Stimulated activated CD4-positive, alpha-beta T cell treated with anti-CD3 and anti-CD28 coated beads, Interleukin-4, amount 100 ng/mL, for 48 hours (primary cell): ENCODE results near the gene PGBD4.

ENCODE experiments used
- DNase-seq, 2 donors: peaks; one replicate each; pipeline ENCODE4 v3.0.0-alpha.2; 2020; ENCODE audit warnings: low read depth in 2 of 2

Gene PGBD4

GRCh38 chr15:34101366-34102174 is at the start of gene PGBD4, which contains the start of gene EMC7:
PGBD4 (plus strand) TSS chr15:34102083; CDS start chr15:34102532, 449 bp downstream.
EMC7 (minus strand) TSS chr15:34101862; CDS start chr15:34101839, 23 bp downstream.
- peak; percentile 97 to 99 for DNase-seq

DNA sequence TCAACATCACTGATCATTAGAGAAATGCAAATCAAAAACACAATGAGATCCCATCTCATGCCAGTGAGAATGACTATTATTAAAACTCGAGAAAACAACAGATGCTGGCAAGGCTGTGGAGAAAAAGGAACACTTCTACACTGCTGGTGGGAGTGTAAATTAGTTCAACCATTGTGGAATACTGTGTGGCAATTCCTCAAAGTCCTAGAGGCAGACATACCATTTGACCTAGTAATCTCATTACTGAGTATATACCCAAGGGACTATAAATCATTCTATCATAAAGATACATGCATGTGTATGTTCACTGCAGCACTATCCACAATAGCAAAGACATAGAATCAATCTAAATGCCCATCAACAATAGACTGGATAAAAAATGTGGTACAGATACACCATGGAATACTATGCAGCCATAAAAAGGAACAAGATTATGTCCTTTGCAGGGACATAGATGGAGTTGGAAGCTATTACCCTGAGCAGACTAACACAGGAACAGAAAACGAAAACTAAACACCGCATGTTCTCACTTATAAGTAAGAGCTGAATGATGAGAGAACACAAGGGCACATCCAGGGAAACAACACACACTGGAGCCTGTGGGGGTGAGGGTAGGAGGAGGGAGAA is 47.7 kb upstream of the PGBD4 start:
- DNase-seq, result no peak

- DNase-seq, result no peak
These were observed 45.9 kb upstream of the PGBD4 start for GRCh38 chr15:34055868-34056595.

DNA sequence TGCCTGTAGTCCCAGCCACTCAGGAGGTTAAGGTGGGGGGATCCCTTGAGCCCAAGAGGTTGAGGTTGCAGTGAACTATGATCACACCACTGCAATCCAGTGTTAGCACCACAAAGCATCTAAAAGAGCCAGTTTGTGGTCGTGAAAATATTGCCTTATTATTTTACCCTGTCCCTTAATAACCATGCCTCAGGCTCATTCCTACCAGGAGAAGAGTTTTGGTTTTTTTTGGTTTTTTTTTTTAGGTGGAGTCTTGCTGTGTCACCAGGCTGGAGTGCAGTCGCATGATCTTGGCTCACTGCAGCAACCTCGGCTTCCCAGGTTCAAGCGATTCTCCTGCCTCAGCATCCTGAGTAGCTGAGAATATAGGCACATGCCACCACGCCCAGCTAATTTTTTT is 45.0 kb upstream of the PGBD4 start:
- DNase-seq, result no peak

DNA sequence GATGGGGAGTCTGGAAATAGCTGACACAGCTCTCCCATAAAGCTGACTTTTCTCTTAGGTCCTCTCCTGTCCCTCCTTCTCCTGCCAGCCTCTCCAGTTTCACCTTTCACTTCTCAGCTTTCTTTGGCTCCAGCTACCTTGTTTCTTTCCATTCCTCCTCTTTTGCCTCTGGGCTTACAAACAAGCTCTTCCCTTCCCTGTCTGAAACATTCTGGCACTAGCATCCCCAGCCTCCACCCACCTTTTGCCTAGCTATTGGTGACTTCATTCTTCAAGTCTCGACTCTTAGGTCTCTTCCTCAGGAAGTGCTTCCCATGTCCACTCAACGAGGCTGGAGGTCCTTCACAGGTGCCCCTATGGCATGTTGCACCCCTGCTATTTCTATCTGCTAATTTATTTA is 42.4 kb upstream of the PGBD4 start:
- no peak for DNase-seq

- DNase-seq, result no peak
These were observed 41.9 kb upstream of the PGBD4 start for GRCh38 chr15:34059946-34060345.

- no peak for DNase-seq
These were observed 37.4 kb upstream of the PGBD4 start for GRCh38 chr15:34064438-34064837.

- DNase-seq, result no peak
These were observed 36.6 kb upstream of the PGBD4 start for GRCh38 chr15:34065261-34065660.

DNA sequence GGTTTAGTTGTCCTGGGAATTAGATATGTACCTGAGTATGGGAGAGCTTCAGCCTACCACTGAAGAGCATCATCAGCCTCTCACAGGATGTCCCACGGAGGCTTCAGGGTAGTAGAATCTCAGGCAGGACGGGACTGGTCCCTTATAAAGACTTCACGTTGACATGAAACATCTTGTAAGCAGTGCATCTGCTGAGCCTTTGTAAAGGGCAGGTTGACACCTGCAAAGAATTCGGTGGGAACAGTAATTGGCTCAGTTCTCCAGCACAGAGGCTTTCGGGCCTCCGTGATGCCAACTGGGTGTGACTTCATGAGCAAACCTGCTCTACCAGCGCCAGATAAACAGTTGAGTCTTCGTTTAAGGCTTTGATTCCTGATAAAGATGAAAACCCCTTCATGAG is 35.9 kb upstream of the PGBD4 start:
- DNase-seq, result no peak

- no peak for DNase-seq
These were observed 31.9 kb upstream of the PGBD4 start for GRCh38 chr15:34070003-34070402.

- no peak for DNase-seq
These were observed 25.1 kb upstream of the PGBD4 start for GRCh38 chr15:34076785-34077184.

GRCh38 chr15:34078900-34079299 is 23.0 kb upstream of the PGBD4 start:
- DNase-seq, result no peak

- no peak for DNase-seq
These were observed 22.0 kb upstream of the PGBD4 start for GRCh38 chr15:34079904-34080303.

GRCh38 chr15:34084086-34084485 is 17.8 kb upstream of the PGBD4 start:
- no peak for DNase-seq

DNA sequence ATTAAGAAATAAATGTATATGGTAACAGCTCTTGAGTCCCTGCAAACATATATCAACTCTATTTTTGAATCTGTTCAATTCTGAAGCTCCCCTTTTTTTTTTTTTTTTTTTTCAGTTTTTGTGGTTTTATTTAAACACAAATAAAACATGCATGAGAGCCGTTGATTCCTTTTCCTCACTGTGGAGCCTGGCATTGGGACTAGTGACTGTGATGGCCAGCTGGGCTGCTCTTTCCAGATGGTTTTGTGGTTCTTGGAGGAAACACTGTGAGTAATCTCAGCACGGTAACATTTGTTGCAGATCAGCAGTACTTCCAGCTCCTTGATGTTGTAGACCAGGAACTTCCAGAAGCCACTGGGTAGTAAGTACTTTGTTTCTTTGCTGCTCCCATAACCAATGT is 16.1 kb upstream of the PGBD4 start:
- no peak for DNase-seq

GRCh38 chr15:34099914-34100313 is 2.0 kb upstream of the PGBD4 start:
- no peak for DNase-seq

DNA sequence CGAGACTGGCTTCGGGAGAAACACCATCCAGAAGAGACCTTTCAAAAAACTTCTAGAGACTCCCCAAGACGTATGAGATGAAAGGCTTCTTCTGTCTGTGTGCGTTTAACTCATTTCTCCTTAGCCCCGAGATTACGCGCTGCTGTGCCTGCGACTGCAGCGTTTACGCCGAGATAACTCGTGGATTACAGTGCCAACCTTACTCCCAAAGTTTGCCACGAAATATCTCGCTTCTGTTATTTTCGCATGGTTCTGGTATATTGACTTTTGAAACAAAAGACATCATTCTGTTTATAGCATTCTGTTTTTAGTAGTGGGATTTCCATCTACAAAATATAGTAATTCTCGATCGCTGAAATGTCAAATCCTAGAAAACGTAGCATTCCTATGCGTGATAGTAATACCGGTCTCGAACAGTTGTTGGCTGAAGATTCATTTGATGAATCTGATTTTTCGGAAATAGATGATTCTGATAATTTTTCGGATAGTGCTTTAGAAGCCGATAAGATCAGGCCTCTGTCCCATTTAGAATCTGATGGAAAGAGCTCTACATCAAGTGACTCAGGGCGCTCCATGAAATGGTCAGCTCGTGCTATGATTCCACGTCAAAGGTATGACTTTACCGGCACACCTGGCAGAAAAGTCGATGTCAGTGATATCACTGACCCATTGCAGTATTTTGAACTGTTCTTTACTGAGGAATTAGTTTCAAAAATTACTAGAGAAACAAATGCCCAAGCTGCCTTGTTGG is 467 bp downstream of the PGBD4 start:
- no peak for DNase-seq

DNA sequence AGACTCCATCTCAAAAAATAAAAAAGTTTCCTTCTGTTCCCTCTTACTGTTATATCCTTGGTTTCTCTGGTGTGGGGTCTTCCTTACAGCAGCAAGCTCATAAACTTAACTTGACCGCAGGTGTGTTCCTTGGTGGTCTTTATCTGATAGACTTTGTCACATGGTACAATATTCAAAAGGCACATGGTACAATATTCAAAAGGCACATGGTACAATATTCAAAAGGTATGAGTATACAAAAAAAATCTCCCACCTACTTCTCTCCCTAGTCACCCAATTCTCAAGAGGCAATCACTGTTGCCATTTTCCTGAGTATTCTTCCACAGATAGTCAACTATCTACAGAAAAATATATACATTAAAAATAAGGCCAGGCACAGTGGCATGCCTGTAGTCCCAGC is 4.5 kb downstream of the PGBD4 start:
- DNase-seq, result no peak

DNA sequence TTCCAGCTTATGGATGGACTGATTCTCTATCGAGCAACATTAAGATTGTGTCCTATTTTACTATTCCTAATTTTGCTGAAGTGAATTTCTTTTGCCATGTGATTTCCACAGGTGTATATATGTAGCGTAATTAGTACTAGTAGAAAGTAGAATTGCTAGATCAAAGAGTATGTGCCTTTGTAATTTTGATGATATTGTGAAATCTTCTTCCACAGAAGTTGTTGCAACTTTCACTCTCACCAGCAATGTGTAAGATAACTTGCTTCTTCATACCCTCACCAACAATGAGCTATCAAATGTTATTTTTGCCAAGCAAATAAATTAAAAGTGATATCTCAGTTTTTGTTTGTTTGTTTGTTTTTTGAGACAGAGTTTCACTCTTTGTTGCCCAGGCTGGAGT is 5.4 kb downstream of the PGBD4 start:
- DNase-seq, result no peak

- no peak for DNase-seq
These were observed 8.1 kb downstream of the PGBD4 start for GRCh38 chr15:34109797-34110663.

- no peak for DNase-seq
These were observed 9.6 kb downstream of the PGBD4 start for GRCh38 chr15:34111488-34111887.
